Activated T-cell treated with anti-CD3 and anti-CD28 coated beads for 48 hours (primary cell): Measurements from ENCODE around the gene FBXL4.
"Not testable (repeated sequence)": the region's sequence is repeated elsewhere in the genome, so short reads cannot be mapped to it uniquely, and the experiment has no call there.

ENCODE experiments used
- DNase-seq: peaks from one replicate; pipeline ENCODE4 v3.0.0-alpha.2; 2020; ENCODE audit warnings: low read depth

FBXL4 gene

DNA sequence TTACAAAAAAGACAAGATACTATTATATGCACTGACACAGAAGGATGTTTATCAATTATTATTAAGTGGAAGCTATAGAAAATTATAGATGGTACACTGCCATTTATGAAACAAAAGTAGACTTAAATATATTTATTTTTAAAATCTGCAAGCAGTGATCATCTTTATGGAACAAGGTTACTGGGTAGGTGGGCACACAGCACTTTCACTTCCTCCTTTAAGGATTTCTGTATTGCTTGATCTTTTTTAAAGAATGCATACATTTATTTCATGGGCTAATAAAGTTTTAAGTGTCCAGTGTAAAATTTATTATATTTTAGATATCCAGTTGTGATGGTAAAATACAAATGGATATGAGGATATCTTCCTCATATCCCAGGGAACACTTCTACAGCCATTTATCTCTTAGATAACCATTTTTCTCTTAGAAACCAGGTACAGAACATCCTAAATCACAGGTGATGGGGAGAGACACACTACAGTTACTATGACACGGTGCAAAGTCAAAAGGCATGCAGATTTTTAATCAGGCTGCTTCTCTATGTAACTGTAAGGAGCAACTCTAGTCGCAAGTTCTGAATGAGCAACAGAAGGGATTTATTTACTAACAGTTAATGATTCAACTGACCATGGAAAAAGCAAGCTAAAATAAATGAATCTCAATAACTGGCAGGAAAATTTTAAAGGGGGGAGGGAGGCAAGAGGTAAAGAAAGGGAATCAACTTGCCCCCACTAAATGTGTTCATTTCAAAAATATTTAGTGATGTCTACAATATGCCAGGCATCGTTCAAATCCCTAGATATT lies 2.2 kb downstream of the FBXL4 start:
- DNase-seq = no peak

GRCh38 chr6:98944598-98945081 lies 3.1 kb downstream of the FBXL4 start:
- DNase-seq = no peak

GRCh38 chr6:98944168-98944567 lies 3.6 kb downstream of the FBXL4 start:
- no peak for DNase-seq

DNA sequence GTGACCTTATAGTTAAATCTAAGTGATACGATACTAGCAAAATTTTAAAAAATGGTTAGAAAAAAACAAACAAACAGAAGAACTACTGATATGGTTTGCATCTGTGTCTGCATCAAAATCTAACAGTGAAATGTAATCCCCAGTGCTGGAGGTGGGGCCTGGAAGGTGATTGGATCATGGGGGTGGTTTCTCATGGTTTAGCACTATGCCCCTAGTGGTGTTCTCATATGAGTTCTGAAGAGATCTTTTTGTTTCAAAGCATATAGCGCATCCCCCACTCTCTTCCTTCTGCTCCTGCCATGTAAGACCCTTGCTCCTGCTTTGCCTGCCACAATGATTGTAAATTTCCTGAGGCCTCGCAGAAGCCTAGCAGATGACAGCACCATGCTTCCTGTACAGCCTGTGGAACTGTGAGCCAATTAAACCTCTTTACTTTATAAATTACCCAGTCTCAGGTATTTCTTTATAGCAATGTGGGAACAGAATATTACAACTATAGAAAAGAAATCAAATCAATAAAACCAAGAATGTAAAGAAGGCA lies 5.4 kb downstream of the FBXL4 start:
- DNase-seq = no peak

DNA sequence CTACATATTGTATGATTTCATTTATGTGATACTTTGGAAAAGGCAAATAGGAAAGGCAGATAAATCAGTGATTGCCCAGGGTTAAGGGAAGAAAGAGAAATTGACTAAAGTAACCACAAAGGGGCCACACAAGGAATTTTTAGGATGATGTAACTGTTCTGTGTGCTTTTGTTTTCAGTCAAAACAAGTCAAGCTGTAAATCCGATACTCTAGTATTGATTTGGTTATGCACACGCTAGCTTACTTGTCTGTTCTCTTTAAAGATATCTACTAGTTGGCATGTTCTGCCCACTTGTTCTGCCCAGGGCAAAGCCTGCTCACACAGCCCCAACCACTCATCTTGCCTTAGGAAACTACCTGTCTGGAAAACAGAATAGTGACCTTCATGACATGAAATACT lies 6.4 kb downstream of the FBXL4 start:
- DNase-seq = no peak

GRCh38 chr6:98937351-98937750 lies 10.4 kb downstream of the FBXL4 start:
- no peak for DNase-seq

DNA sequence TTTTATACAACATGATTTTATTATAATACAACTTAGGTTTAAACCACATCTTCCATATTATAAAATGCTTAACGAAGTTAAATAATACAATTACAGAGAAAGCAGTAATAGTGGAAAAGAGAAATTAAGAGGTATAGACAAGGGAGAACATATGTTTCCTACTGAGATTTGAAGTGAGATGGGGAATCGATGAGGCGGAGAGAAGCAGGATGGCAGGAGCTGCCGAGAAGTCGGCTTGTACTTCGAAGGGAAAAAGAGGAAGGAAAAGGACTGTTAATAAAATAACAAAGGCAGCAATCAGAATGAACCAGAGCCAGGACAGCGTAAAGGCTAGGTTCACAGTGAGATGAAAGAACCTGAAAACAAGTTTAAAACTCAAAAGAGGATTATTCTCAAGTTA lies 15.4 kb downstream of the FBXL4 start:
- no peak for DNase-seq

DNA sequence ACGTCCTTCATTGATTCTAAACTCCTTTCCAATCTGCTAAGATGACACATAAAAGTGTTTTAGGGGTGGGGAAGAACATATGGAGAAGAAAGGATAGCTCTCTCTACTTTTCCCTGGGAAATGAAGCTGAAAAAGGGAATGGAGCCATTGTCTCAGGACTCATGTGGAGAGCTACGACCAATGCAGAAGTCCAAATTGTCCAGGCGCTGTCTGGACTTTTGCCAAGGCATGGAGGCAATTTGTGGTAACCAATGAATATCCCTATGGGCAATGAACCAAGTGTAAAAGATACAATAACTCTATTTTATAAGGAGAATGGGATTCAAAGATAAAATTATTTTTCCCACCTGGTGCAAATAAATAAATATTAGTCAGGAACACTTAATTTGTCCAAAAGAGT lies 16.1 kb downstream of the FBXL4 start:
- no peak for DNase-seq

GRCh38 chr6:98929498-98930060 lies 18.2 kb downstream of the FBXL4 start:
- DNase-seq = no peak

DNA sequence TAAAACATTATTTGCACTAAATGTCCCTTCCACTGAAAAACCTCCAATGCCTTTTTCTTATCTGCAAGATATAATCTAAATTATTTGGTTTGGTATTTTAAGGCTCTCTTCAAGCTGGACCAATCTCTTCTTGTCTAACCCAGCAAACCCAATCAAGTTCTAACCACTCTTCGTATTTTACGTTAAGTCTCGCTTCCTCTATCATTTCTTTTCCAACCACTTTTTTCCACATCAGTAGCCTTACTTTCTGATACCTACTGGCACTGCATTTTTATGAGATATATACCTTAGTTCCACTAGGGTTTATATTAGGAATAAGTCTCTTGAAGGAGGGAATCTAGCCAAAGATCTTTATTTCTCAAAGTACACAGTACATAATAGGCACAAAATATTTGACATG lies 19.1 kb downstream of the FBXL4 start:
- no peak for DNase-seq

DNA sequence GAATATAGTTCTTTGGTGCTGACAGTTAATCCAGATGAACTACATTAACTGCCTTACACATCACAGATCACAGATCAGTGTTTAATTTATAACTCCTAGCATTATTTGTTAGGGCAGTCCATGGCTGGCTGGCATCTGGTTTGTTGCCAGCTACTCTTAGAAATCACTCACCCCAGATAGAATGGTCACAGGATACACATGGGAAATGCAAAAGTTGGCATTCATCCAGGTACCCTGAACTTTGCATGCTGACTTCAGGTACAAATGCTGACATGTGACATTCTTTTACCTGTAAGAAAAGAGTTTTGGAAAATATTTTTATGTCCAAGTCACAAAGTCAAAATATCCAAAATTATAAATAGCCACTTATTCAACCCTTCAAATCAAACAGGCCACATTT lies 20.2 kb downstream of the FBXL4 start:
- DNase-seq = no peak

DNA sequence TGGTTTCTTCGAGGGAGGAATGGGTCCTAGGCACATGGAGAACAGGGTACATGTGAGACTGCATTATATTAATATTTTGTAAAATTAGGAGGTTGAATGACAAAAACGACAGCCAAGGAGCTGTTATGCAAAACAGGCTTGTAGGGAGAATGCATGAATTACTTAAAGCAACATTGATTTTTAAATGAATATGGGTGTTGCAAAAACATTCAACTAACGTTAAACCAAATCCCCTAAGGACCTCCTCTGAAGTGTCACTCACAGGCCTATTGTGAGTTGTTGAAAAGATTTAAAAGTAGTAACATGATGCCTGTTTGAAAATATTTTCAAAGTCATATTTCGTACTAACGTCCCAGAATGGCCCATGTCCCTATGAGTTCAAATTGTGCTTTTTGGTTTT lies 21.9 kb downstream of the FBXL4 start:
- DNase-seq = no peak

- DNase-seq = no peak
These were observed 23.1 kb downstream of the FBXL4 start for GRCh38 chr6:98924647-98925046.

DNA sequence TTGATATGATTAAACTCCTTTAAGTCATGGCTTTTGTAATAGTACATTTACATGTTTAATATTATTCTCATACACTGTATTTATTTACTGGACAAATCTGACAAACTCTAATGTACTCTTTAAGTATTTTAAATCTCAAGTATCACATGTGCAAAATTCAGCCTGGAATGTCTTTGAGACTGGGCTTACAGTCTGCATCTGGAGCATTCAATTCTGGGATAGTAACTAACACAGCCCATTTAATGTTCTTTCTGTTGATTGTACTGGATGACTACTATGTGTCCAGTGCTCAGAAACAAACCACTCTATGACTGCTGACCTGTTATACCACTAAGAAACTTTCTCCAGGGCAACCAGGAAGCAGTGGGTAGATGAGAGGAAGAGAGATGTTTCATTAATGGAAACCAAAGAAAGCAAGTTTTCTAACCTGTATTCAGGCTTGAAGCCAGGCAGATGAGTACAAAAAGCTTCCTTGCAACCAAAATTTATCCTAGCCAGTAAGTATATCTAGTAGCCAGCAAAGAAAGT lies 26.8 kb downstream of the FBXL4 start:
- no peak for DNase-seq

- not testable (repeated sequence) for DNase-seq
These were observed 36.8 kb downstream of the FBXL4 start for GRCh38 chr6:98910946-98911345.

GRCh38 chr6:98909236-98909635 lies 38.5 kb downstream of the FBXL4 start:
- no peak for DNase-seq

- DNase-seq = not testable (repeated sequence)
These were observed 41.4 kb downstream of the FBXL4 start for GRCh38 chr6:98906342-98906741.

DNA sequence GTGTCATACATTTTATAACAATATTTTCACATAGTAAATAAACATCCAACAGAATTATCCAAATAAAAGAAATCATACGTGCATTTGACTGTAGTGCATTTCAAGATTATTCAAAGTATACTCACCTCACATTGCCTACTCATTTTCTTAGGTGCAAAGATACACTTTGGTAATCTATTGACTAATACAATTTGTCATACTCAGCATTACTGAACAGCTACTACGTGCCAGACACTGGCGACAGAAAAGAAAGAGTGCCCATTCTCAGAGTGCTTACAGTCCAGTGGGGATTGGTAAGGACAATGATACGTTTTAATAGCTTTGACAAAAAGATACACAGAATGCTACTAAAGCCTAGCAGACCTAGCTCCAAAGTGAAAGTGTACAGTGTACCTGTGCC lies 42.0 kb downstream of the FBXL4 start:
- DNase-seq = no peak

GRCh38 chr6:98904096-98904495 lies 43.6 kb downstream of the FBXL4 start:
- no peak for DNase-seq

DNA sequence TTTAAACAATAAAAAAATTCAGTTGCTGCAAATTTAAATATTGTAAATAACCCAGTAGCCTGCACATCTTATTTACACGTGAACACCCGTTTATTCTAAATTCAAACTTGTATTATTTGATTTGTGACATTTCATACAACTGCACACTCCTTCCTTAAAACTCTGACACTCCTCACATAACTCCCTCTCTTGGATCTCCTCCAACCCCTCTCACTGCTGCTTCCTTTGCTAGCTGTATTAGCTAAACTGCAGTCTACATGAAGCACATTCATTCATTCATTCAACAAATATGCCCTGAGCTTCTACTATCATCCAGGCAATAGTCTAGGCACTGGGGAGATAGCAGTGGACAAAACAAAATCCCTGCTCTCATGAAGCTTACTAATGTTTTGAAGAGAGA lies 47.0 kb downstream of the FBXL4 start:
- no peak for DNase-seq

DNA sequence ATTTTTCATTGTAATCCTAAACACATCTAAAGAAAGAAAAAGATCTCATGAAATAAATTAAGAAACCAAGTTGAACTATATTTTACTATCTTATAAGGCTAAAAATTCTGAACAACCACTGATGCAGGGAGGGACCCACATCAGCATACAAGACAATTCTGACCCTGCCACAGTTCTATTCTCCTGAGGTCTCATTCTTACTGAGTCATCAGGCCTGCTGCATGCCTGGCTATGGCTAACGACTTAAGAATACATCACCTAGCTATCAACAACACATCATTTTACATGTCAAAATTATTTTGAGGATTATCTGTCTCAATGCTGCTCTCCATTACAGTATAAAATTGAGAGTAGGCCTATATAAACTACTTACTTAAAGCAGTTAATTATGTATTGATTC lies 52.9 kb downstream of the FBXL4 start:
- no peak for DNase-seq

DNA sequence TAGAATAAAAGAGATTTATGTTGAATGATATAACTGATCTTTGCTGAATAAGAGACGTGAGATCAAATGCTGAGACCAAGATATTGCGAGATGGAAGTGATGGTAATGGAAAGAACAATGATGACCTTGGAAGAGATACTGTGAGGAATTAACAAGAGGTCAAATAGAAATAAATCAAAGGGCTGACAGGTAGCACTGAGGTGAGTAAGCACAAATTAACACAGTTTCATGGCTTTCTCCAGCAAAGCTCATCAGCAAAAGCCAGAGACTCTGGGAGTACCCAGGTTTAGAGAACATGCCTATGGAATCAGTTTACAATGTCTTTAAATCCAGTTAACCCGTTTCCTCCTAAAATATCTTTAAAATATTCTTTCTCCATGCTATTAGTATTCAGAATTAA lies 60.1 kb downstream of the FBXL4 start:
- no peak for DNase-seq

DNA sequence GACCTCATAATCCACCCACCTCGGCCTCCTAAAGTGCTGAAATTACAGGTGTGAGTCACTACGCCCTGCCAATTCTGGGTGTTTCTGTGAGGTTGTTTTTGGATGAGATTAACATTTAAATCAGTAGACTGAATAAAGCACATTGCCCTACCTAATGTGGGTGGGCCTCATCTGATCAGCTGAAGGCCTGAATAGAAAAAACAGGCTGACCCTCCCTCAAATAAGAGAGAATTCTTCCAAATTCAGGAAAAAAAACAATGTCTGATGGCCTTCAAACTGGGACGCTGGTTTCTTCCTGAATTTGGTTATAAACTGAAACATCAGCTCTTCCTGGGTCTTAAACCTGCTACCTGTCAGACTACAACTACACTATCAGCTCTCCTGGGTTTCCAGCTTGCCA lies 62.4 kb downstream of the FBXL4 start:
- no peak for DNase-seq
